ENCODE results near the gene DIP2A.

DNA sequence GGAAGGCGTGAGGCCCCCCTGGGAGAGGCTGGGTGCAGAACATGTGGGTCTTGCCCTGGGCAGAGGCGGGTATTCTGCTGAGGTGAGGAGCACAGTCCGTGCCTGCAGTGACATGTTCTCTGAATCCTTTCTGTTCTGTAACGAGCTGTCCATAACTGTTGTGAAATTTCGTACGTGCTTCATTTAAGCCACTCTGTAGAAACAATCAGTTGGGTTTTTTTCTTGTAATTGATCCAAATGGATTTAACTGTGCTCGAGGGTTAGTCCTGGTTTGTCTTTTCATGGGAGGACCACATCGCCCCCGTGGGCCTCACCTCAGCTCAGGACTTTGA lies 45.4 kb upstream of the DIP2A start:
- no peak for TF ChIP-seq POLR2AphosphoS5 (IDR thresholded peaks at IDR 0.05; ENCODE audit: low read depth, low read length)
- TF ChIP-seq POLR2A (IDR thresholded peaks at IDR 0.05; ENCODE audit: low read depth, low read length) = no peak
- TF ChIP-seq TAF1 (IDR thresholded peaks at IDR 0.05; ENCODE audit: borderline replicate concordance, low read depth, low read length) = no peak

Data from GM12892 (cell line).